Measurements from ENCODE around the gene RARRES2. TPM values are rescaled to one million over a fixed set of nuclear protein-coding genes. Genes with fewer than 3 reads are reported as not detected.
A peak's percentile ranks its signal among the peaks of the same experiment; 100 is the strongest.
"Not testable (repeated sequence)": the region's sequence is repeated elsewhere in the genome, so short reads cannot be mapped to it uniquely, and the experiment has no call there.

RARRES2 gene
- total RNA-seq, 1 donor from 2014 or later: 0.86 TPM

DNA sequence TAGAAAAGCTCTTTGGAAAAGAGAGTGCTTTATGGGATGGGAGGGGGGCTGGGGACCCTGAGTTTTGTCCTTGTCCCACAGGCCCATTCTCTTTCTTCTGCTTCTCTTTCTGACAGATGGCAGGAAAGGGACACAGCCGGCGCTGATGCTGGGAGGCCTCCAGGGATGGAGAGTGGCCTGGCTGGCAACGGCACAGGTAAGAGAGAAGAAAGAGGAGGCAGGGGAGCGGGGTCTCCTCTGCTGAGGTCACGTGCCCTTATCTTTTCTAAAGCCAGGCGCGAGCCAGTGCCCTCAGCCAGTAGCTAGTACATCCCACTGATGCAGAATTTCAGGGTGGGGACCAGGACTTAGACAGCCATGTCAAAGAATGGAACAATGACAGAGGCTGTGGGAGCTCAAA is 46.9 kb upstream of the RARRES2 start:
- H3K4me3 Mint-ChIP-seq (ENCODE audit: unreplicated experiment): no peak overlapping the region

DNA sequence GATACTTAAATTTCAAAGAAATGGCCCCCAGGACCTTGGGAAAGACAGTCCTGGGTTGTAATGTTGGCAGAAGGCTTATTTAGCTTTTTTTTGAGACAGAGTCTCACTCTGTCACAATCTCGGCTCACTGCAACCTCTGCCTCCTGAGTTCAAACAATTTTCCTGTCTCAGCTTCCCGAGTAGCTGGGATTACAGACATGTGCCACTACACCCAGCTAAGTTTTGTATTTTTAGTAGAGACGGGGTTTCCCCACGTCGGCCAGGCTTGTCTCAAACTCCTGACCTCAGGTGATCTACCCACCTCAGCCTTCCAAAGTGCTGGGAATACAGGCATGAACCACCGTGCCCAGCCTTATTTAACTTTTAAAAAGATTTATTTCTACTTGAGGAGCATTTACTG is 44.5 kb upstream of the RARRES2 start:
- H3K36me3 Mint-ChIP-seq (ENCODE audit: unreplicated experiment); H3K9me3 Mint-ChIP-seq (ENCODE audit: unreplicated experiment); H3K27me3 Mint-ChIP-seq (ENCODE audit: unreplicated experiment); DNase-seq: not testable (repeated sequence)
- peaks cover 61% of the 10 kb centered on the region for H3K4me1 Mint-ChIP-seq (ENCODE audit: low read depth, unreplicated experiment)
- H3K27ac Mint-ChIP-seq (ENCODE audit: unreplicated experiment): peak overlapping the region; percentile 69
- H3K4me3 Mint-ChIP-seq (ENCODE audit: unreplicated experiment): peak overlapping the region; percentile 30

More for the DNA sequence above, 46.9 kb upstream of the RARRES2 start:
- Mint-ChIP-seq H3K27me3 (ENCODE audit: unreplicated experiment) (peaks cover 5% of the 10 kb centered on the region), H3K36me3 (ENCODE audit: unreplicated experiment) (no peaks in the 10 kb centered on the region), H3K27ac (ENCODE audit: unreplicated experiment) (peak overlapping the region; percentile 86), H3K9me3 (ENCODE audit: unreplicated experiment) (peaks cover 4% of the 10 kb centered on the region), H3K4me1 (ENCODE audit: low read depth, unreplicated experiment) (peaks cover 46% of the 10 kb centered on the region)
- no peak for DNase-seq
- TF ChIP-seq, protein P1, sequence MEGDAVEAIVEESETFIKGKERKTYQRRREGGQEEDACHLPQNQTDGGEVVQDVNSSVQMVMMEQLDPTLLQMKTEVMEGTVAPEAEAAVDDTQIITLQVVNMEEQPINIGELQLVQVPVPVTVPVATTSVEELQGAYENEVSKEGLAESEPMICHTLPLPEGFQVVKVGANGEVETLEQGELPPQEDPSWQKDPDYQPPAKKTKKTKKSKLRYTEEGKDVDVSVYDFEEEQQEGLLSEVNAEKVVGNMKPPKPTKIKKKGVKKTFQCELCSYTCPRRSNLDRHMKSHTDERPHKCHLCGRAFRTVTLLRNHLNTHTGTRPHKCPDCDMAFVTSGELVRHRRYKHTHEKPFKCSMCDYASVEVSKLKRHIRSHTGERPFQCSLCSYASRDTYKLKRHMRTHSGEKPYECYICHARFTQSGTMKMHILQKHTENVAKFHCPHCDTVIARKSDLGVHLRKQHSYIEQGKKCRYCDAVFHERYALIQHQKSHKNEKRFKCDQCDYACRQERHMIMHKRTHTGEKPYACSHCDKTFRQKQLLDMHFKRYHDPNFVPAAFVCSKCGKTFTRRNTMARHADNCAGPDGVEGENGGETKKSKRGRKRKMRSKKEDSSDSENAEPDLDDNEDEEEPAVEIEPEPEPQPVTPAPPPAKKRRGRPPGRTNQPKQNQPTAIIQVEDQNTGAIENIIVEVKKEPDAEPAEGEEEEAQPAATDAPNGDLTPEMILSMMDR (IDR thresholded peaks at IDR 0.05; ENCODE audit: partially characterized antibody, unreplicated experiment): no peak

DNA sequence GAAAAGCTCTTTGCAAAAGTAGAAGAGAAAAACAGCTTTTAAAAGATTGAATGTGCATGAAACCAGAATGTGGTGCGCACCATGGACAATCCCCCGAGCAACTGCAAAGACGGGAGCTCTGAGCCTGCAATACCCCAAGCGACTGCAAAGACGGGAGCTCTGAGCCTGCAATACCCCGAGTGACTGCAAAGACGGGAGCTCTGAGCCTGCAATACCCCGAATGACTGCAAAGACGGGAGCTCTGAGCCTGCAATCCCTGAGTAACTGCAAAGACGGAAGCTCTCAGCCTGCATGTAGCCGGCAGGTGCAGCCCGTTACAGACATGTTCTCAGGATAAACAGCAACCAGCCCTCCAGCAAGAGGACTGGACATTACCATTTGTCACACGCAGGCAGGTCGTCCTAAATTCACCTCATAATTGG is 43.9 kb upstream of the RARRES2 start:
- Mint-ChIP-seq H3K36me3 (ENCODE audit: unreplicated experiment) (no peaks in the 10 kb centered on the region), H3K9me3 (ENCODE audit: unreplicated experiment) (peaks cover 11% of the 10 kb centered on the region), H3K27me3 (ENCODE audit: unreplicated experiment) (peaks cover 3% of the 10 kb centered on the region), H3K27ac (ENCODE audit: unreplicated experiment) (peak overlapping the region; percentile 69), H3K4me1 (ENCODE audit: low read depth, unreplicated experiment) (peaks cover 64% of the 10 kb centered on the region), H3K4me3 (ENCODE audit: unreplicated experiment) (peak overlapping the region; percentile 57)
- DNase-seq: no peak
- TF ChIP-seq, protein P1 (IDR thresholded peaks at IDR 0.05; ENCODE audit: partially characterized antibody, unreplicated experiment): no peak

DNA sequence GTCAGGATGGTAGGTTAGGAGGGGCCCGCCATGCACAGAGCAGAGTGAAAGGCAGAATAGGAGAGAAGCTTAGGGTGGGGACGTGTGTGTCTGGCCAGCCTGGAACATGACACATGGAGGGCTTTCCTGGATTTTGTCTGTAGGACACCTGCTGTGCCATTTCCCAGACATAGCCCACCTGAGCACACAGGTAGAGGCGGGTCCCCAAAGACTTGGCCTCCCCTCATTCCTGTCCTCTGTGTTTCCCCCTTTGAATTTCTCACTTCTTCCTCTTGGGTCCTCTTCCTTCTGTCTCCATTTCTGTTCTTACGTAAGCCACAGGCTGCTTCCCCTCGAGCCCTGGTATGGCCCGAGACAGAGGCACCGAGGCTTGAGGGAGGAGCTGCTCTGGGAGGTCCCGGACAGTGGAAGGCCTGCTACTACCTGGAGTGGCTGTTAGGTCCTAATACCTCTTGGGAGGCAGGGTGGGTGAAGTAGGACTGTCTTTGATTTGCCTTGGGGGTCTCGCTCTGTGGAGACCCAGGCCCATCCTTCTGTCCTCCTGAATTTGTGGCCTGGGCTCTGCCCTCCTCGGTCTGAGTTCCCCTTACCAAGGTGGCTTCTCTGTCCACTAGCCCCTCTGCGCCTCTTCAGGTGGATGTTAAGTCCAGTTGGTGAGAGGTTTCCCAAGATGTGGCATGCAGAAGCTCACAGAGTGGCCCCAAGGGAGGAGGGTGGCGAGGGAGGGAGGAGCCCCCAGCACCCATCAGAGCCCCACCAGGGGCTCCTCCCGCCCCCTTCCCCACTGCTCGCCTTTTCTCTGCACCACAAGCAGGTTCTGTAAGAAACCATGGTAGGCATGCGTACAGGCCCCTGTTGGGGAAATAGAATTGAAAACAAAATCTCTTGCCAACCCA is 43.2 kb upstream of the RARRES2 start:
- peaks cover 8% of the 10 kb centered on the region for H3K27me3 Mint-ChIP-seq (ENCODE audit: unreplicated experiment)
- DNase-seq: no peak
- H3K27ac Mint-ChIP-seq (ENCODE audit: unreplicated experiment): peak overlapping the region; percentile 89
- H3K9me3 Mint-ChIP-seq (ENCODE audit: unreplicated experiment): peaks cover 16% of the 10 kb centered on the region
- H3K4me1 Mint-ChIP-seq (ENCODE audit: low read depth, unreplicated experiment): peaks cover 66% of the 10 kb centered on the region
- TF ChIP-seq, protein P1 (IDR thresholded peaks at IDR 0.05; ENCODE audit: partially characterized antibody, unreplicated experiment): no peak
- no peaks in the 10 kb centered on the region for H3K36me3 Mint-ChIP-seq (ENCODE audit: unreplicated experiment)
- H3K4me3 Mint-ChIP-seq (ENCODE audit: unreplicated experiment): peak overlapping the region; percentile 65

DNA sequence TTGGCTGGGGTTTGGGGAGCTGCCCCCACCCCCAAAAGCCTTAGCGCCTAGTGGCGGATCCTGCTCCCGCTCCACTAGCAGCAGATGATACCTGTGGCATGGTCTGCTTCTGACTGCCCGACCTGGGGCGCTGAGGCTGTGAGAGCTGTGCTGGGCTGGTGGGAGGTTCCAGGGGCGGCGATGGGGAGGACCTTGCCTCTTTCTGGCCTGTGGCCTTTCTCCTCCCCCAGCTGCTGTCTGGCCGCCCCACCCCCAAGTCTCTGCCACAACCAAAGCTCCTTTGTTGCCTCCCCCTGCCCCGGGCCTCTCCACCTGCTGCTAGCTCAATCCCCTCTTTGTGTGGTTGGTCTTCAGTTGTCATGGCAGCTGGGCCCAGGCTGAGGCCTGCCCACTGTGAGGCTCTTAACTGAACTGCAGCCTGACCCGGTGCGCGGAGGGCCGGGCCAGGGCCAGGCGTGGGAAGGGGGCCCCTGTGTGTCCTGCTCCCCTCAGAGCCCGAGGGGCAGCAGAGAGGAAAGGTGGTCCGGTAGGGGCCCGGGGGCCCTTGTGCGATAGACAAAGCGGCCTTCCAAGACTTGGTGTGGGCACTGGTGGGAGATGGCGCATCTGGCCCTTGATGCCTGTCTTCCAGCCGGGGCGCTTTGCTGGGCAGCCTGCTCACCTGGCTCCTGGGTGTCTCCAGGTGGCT is 42.4 kb upstream of the RARRES2 start:
- H3K4me3 Mint-ChIP-seq (ENCODE audit: unreplicated experiment): peak overlapping the region; percentile 75
- peak overlapping the region; percentile 91 for H3K27ac Mint-ChIP-seq (ENCODE audit: unreplicated experiment)
- H3K27me3 Mint-ChIP-seq (ENCODE audit: unreplicated experiment): peaks cover 9% of the 10 kb centered on the region
- no peaks in the 10 kb centered on the region for H3K36me3 Mint-ChIP-seq (ENCODE audit: unreplicated experiment)
- peak; percentile 82 for DNase-seq
- H3K4me1 Mint-ChIP-seq (ENCODE audit: low read depth, unreplicated experiment): peaks cover 61% of the 10 kb centered on the region
- H3K9me3 Mint-ChIP-seq (ENCODE audit: unreplicated experiment): peaks cover 17% of the 10 kb centered on the region
- TF ChIP-seq, protein P1 (IDR thresholded peaks at IDR 0.05; ENCODE audit: partially characterized antibody, unreplicated experiment): no peak

Measured in glutamatergic neuron (in vitro differentiated cells).